ENCODE measurements around the gene AZU1.

- TF ChIP-seq, protein P1, sequence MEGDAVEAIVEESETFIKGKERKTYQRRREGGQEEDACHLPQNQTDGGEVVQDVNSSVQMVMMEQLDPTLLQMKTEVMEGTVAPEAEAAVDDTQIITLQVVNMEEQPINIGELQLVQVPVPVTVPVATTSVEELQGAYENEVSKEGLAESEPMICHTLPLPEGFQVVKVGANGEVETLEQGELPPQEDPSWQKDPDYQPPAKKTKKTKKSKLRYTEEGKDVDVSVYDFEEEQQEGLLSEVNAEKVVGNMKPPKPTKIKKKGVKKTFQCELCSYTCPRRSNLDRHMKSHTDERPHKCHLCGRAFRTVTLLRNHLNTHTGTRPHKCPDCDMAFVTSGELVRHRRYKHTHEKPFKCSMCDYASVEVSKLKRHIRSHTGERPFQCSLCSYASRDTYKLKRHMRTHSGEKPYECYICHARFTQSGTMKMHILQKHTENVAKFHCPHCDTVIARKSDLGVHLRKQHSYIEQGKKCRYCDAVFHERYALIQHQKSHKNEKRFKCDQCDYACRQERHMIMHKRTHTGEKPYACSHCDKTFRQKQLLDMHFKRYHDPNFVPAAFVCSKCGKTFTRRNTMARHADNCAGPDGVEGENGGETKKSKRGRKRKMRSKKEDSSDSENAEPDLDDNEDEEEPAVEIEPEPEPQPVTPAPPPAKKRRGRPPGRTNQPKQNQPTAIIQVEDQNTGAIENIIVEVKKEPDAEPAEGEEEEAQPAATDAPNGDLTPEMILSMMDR (IDR thresholded peaks at IDR 0.05): no peak
- no peak for TF ChIP-seq POLR2A (IDR thresholded peaks at IDR 0.05)
These were observed 41.9 kb downstream of the AZU1 start for GRCh38 chr19:869245-870177.

Data from thyroid gland (tissue), 4 donors.